Neuronal stem cell (in vitro differentiated cells): ENCODE data around the gene SLTM.
A peak's percentile ranks its signal among the peaks of the same experiment; 100 is the strongest.
"Not testable (repeated sequence)": the region's sequence is repeated elsewhere in the genome, so short reads cannot be mapped to it uniquely, and the experiment has no call there.

Experiments
- DNase-seq: peaks from one replicate; pipeline ENCODE4 v3.0.0-alpha.2; 2013; ENCODE audit warnings: low spot score
- H2AFZ ChIP-seq: one replicate; pipeline ENCODE4 v1.6.1; 2013; ENCODE audit warnings: mild to moderate bottlenecking, low read length, inconsistent platforms
- H2AK5ac ChIP-seq: 2 replicates; pipeline ENCODE4 v1.6.1; 2013; ENCODE audit warnings: low read depth, mild to moderate bottlenecking, inconsistent platforms, low read length, moderate library complexity, mixed read lengths
- H2BK120ac ChIP-seq: 2 replicates; pipeline ENCODE4 v1.6.1; 2013; ENCODE audit warnings: low read depth, mild to moderate bottlenecking, inconsistent platforms, low read length, moderate library complexity, mixed read lengths
- H2BK12ac ChIP-seq: one replicate; pipeline ENCODE4 v1.6.1; 2013; ENCODE audit warnings: low read length, inconsistent platforms
- H2BK15ac ChIP-seq: 2 replicates; pipeline ENCODE4 v1.6.1; 2013; ENCODE audit warnings: mild to moderate bottlenecking, low read length, inconsistent platforms, mixed read lengths
- H2BK5ac ChIP-seq: one replicate; pipeline ENCODE4 v1.6.1; 2013; ENCODE audit warnings: inconsistent platforms, mild to moderate bottlenecking, low read length, moderate library complexity
- H3K14ac ChIP-seq: one replicate; pipeline ENCODE4 v1.6.1; 2013; ENCODE audit warnings: low read length, inconsistent platforms
- H3K18ac ChIP-seq: 2 replicates; pipeline ENCODE4 v1.6.1; 2013; ENCODE audit warnings: low read length, inconsistent platforms
- H3K23ac ChIP-seq: 2 replicates; pipeline ENCODE4 v1.6.1; 2013; ENCODE audit warnings: low read depth, mild to moderate bottlenecking, mixed read lengths, low read length, inconsistent platforms; ENCODE audit not compliant: poor library complexity
- H3K27ac ChIP-seq: replicated peaks from 3 replicates; pipeline ENCODE4 v1.5.1; 2013; ENCODE audit warnings: low read length, inconsistent platforms
- H3K27me3 ChIP-seq, 3 experiments: 2 replicates each; pipeline ENCODE4 v1.6.1; 2013; ENCODE audit warnings: low read length in 3 of 3, mild to moderate bottlenecking in 2 of 3, inconsistent platforms in 1 of 3, low read depth in 1 of 3, mixed read lengths in 1 of 3, moderate library complexity in 1 of 3; ENCODE audit not compliant: control insufficient read depth in 3 of 3, insufficient read depth in 3 of 3
- H3K36me3 ChIP-seq, 2 donors: replicated peaks in 1 of 2; 2 replicates each; pipeline ENCODE4 v1.6.1; 2013; ENCODE audit warnings: low read length in 2 of 2; ENCODE audit not compliant: control insufficient read depth in 2 of 2, insufficient read depth in 2 of 2
- H3K4ac ChIP-seq: 2 replicates; pipeline ENCODE4 v1.6.1; 2013; ENCODE audit warnings: inconsistent platforms, mild to moderate bottlenecking, low read length, moderate library complexity
- H3K4me1 ChIP-seq, 2 donors: 1 replicate in 1 of 2; 2 replicates in 1 of 2; pipeline ENCODE4 v1.6.1; 2013; ENCODE audit warnings: low read length in 2 of 2, low read depth in 1 of 2; ENCODE audit not compliant: control insufficient read depth in 2 of 2, insufficient read depth in 1 of 2
- H3K4me2 ChIP-seq: one replicate; pipeline ENCODE4 v1.6.1; 2013; ENCODE audit warnings: mild to moderate bottlenecking, low read length, inconsistent platforms; ENCODE audit not compliant: insufficient read depth, poor library complexity, severe bottlenecking
- H3K4me3 ChIP-seq, 2 donors: 2 replicates each; pipeline ENCODE4 v1.5.1; 2013; ENCODE audit warnings: low read length in 2 of 2, mild to moderate bottlenecking in 2 of 2, inconsistent platforms in 1 of 2, moderate library complexity in 1 of 2
- H3K79me1 ChIP-seq: one replicate; pipeline ENCODE4 v1.6.1; 2013; ENCODE audit warnings: low read depth, mild to moderate bottlenecking, inconsistent platforms, low read length, moderate library complexity
- H3K9ac ChIP-seq: one replicate; pipeline ENCODE4 v1.6.1; 2013; ENCODE audit warnings: mild to moderate bottlenecking, low read depth, low read length, inconsistent platforms; ENCODE audit not compliant: poor library complexity
- H3K9me3 ChIP-seq, 2 donors: replicated peaks in 1 of 2; 2 replicates each; pipeline versions ENCODE3 to v1.6.1; 2013; ENCODE audit warnings: low read length in 2 of 2, mild to moderate bottlenecking in 2 of 2, inconsistent platforms in 1 of 2, low read depth in 1 of 2, mixed read lengths in 1 of 2, moderate library complexity in 1 of 2; ENCODE audit not compliant: control insufficient read depth in 2 of 2, insufficient read depth in 1 of 2
- H4K8ac ChIP-seq: one replicate; pipeline ENCODE4 v1.6.1; 2013; ENCODE audit warnings: low read depth, mild to moderate bottlenecking, inconsistent platforms, low read length, moderate library complexity
- H4K91ac ChIP-seq: one replicate; pipeline ENCODE4 v1.6.1; 2013; ENCODE audit warnings: low read length, low read depth, mild to moderate bottlenecking, inconsistent platforms; ENCODE audit not compliant: poor library complexity
- WGBS, 2 donors: extraction: QIAGEN DNeasy Blood & Tissue Kit; methylation state at CpG; one replicate each; pipeline ENCODE4 v1.1.7; 2013; ENCODE audit warnings: missing lambda C conversion rate in 2 of 2, mixed read lengths in 1 of 2; ENCODE audit not compliant: insufficient read length in 2 of 2, insufficient replicate concordance in 1 of 2; ENCODE audit errors: extremely low coverage in 2 of 2; 5-methylcytosine and 5-hydroxymethylcytosine counted together

SLTM gene

DNA sequence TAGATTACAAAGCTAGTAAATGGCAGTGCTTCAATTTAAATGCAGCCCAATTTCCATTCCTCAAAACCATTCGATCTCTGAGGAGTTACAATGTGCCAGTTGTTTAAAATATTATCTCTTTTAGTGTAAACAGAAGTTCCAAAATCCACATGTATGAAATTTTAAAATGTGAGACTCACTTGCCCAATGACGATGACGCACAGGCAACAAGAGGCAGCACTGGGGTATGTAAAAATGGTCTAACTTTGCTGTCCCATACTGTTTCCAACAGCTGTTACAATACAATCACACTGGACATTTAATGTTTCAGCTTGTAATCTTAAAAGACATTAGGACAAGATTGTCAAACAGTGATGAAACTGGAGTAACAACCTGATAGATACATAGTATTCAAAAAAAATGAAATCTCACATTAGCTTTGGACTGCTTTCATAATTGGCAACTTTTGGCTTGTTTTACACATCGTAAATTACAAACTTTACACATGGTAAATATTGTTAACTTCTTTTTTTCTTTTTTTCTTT, 12.2 kb downstream of the SLTM start:
- Histone ChIP-seq H3K27ac (no peak overlapping the region), H4K91ac (no peak overlapping the region), H2BK15ac (no peak overlapping the region), H2AK5ac (no peak overlapping the region), H2AFZ (no peak overlapping the region), H3K14ac (no peak overlapping the region), H3K36me3 (peaks cover 0 to 93% of the 10 kb centered on the region in 2 donors), H3K4ac (no peak overlapping the region), H3K9ac (no peak overlapping the region), H2BK120ac (no peak overlapping the region), H4K8ac (no peak overlapping the region), H3K23ac (no peak overlapping the region), H2BK12ac (no peak overlapping the region), H3K79me1 (no peaks in the 10 kb centered on the region), H3K18ac (no peak overlapping the region), H3K4me1 (no peaks in the 10 kb centered on the region), H2BK5ac (no peak overlapping the region), H3K9me3 (no peaks in the 10 kb centered on the region), H3K27me3 (no peaks in the 10 kb centered on the region), H3K4me3 (no peak overlapping the region), H3K4me2 (no peak overlapping the region)
- no peak for DNase-seq
- no CpG with 5 or more reads among the region's 4 CpGs for WGBS, 2 donors

DNA sequence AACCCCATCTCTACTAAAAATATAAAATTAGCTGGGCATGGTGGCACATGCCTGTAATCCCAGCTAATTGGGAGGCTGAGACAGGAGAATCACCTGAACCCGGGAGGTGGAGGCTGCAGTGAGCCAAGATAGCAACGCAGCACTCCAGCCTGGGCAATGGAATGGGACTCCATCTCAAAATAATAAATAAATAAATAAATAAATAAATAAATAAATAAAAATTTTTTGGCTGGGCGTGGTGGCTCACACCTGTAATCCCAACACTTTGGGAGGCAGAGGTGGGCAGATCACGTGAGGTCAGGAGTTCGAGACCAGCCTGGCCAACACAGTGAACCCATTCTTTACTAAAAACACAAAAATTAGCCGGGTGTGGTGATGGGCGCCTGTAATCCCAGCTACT, 13.0 kb downstream of the SLTM start:
- not testable (repeated sequence) for H3K79me1 ChIP-seq, H2BK12ac ChIP-seq, H3K9ac ChIP-seq, H3K14ac ChIP-seq, H3K27ac ChIP-seq, H4K8ac ChIP-seq, H3K27me3 ChIP-seq, H2BK120ac ChIP-seq, H2BK15ac ChIP-seq, H3K23ac ChIP-seq, H2AFZ ChIP-seq, H3K9me3 ChIP-seq, H3K4me1 ChIP-seq, H2BK5ac ChIP-seq, H3K4me3 ChIP-seq, H3K4ac ChIP-seq, H3K4me2 ChIP-seq, DNase-seq, H3K18ac ChIP-seq, H4K91ac ChIP-seq, H2AK5ac ChIP-seq
- H3K36me3 ChIP-seq, result peaks cover 2 to 93% of the 10 kb centered on the region in 2 donors
- WGBS, 2 donors, result no CpG with 5 or more reads among the region's 7 CpGs

DNA sequence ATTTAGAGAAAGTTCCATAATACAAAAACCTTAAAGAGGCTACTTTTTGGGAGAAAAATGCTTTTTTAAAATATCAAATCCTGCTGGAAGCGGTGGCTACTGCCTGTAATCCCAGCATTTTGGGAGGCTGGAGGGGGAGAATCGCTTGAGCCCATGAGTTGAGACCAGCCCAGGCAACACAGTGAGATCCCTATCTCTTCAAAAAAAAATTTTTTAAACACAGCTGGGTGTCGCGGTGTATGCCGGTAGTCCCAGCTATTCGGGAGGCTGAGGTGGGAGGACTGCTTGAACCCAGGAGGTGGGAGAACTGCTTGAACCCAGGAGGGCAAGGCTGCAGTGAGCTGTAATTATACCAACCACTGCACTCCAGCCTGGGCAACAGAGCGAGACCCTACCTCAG, 14.2 kb downstream of the SLTM start:
- WGBS, 2 donors, result no CpG with 5 or more reads among the region's 7 CpGs

DNA sequence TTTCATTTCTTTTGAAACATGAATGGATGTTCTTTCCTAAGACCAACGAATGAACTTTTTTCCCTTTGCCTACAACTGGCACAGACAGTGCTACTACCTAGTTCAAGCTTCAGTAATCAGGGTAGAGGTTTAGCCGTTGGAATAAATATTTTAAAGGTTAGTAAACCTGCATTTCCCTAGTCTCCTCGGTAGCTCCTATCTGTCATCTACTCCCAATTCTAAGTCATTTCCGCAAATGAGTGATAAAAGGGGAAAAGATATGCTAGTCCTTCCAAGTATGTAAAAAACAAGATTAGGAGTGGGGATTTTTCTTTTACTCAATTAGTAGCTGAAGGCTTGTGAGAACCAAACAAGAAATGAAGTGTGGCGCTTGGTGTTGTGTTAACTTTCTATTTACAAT, 15.2 kb downstream of the SLTM start:
- H4K91ac ChIP-seq, result no peak overlapping the region
- no peak overlapping the region for H2AFZ ChIP-seq
- no peak overlapping the region for H3K14ac ChIP-seq
- no peak overlapping the region for H2AK5ac ChIP-seq
- H3K36me3 ChIP-seq, result peaks cover 3 to 93% of the 10 kb centered on the region in 2 donors
- no peak overlapping the region for H3K27ac ChIP-seq
- H3K18ac ChIP-seq, result no peak overlapping the region
- no peak for DNase-seq
- no peak overlapping the region for H3K23ac ChIP-seq
- H2BK5ac ChIP-seq, result no peak overlapping the region
- H3K27me3 ChIP-seq, result no peaks in the 10 kb centered on the region
- no peak overlapping the region for H3K9ac ChIP-seq
- no peak overlapping the region for H2BK120ac ChIP-seq
- H4K8ac ChIP-seq, result no peak overlapping the region
- no peak overlapping the region for H2BK15ac ChIP-seq
- H2BK12ac ChIP-seq, result no peak overlapping the region
- WGBS, 2 donors, result no CpG with 5 or more reads among the region's 5 CpGs
- H3K4ac ChIP-seq, result no peak overlapping the region
- H3K9me3 ChIP-seq, result no peaks in the 10 kb centered on the region
- no peak overlapping the region for H3K4me3 ChIP-seq
- H3K4me2 ChIP-seq, result no peak overlapping the region
- H3K79me1 ChIP-seq, result peaks cover 2% of the 10 kb centered on the region
- H3K4me1 ChIP-seq, result no peaks in the 10 kb centered on the region

More for the DNA sequence above, 14.2 kb downstream of the SLTM start:
- no peaks in the 10 kb centered on the region for H3K4me1 ChIP-seq
- H3K23ac ChIP-seq, result no peak overlapping the region
- H2BK15ac ChIP-seq, result no peak overlapping the region
- no peak overlapping the region for H3K9ac ChIP-seq
- no peaks in the 10 kb centered on the region for H3K27me3 ChIP-seq
- H3K4me3 ChIP-seq, result peak overlapping the region in 1 of 2 donors; percentile 64
- no peak for DNase-seq
- H2BK12ac ChIP-seq, result no peak overlapping the region
- no peaks in the 10 kb centered on the region for H3K9me3 ChIP-seq
- no peak overlapping the region for H3K4me2 ChIP-seq
- no peak overlapping the region for H4K91ac ChIP-seq
- H3K4ac ChIP-seq, result no peak overlapping the region
- no peak overlapping the region for H2BK5ac ChIP-seq
- no peak overlapping the region for H4K8ac ChIP-seq
- H3K18ac ChIP-seq, result no peak overlapping the region
- no peak overlapping the region for H2AFZ ChIP-seq
- H3K79me1 ChIP-seq, result peaks cover 2% of the 10 kb centered on the region
- no peak overlapping the region for H3K27ac ChIP-seq
- H2AK5ac ChIP-seq, result no peak overlapping the region
- no peak overlapping the region for H3K14ac ChIP-seq
- no peak overlapping the region for H2BK120ac ChIP-seq
- peaks cover 3 to 93% of the 10 kb centered on the region in 2 donors for H3K36me3 ChIP-seq
